GM12878 (cell line): Measurements from ENCODE around the gene TMEM97. TPM values are rescaled to one million over a fixed set of nuclear protein-coding genes. Genes with fewer than 3 reads are reported as not detected.

Experiments
- ATAC-seq: fragments of 200-7000 bp; cut with Tn5 transposase; 3 replicates; pipeline ENCODE4 v1.9.1; 2020; ENCODE audit warnings: mild to moderate bottlenecking, moderate library complexity
- BruUV-seq: library from RNA; stranded (reverse); fragments of 400-500 nt; replicated peaks from 2 replicates; lab custom pipeline; 2021; lab: Mats Ljungman, UMichigan
- CTCF ChIA-PET: fragments of 300-600 bp; sonication (Branson Sonifier 250); formaldehyde crosslinking; extraction: SDS; loops from one replicate; lab custom pipeline; 2021; ENCODE audit warnings: inconsistent platforms; lab: Yijun Ruan, JAX
- POLR2A ChIA-PET: fragments of 350-600 bp; formaldehyde crosslinking; extraction: SDS; loops from one replicate; lab custom pipeline; 2021; ENCODE audit warnings: inconsistent platforms; lab: Charles Lee
- RAD21 ChIA-PET: fragments of 300-600 bp; sonication (Branson Sonifier 250); formaldehyde crosslinking; loops from one replicate; lab custom pipeline; 2023; ENCODE audit warnings: antibody characterized with exemption; ENCODE audit not compliant: unreplicated experiment; lab: Charles Lee
- SMC1A ChIA-PET: fragments of 300-600 bp; sonication (Branson Sonifier 250); formaldehyde crosslinking; loops from one replicate; lab custom pipeline; 2023; ENCODE audit not compliant: unreplicated experiment, uncharacterized antibody; lab: Charles Lee
- DNase-seq: peaks from one replicate; pipeline ENCODE4 v3.0.0-alpha.2; 2011; ENCODE audit warnings: low read depth, low spot score
- FAIRE-seq: peaks from 3 replicates; lab custom pipeline; 2011; peaks lifted over from hg19 to GRCh38; lab: Jason Lieb, UNC
- H2AFZ ChIP-seq: 2 replicates; pipeline ENCODE4 v1.6.0; 2011; ENCODE audit warnings: low read depth, low read length, control low read depth; ENCODE audit not compliant: control insufficient read depth
- H3K27ac ChIP-seq: 2 replicates; pipeline ENCODE4 v1.5.1; 2011; ENCODE audit warnings: control low read depth; ENCODE audit not compliant: control insufficient read depth, insufficient read depth
- H3K27me3 ChIP-seq, 2 experiments: replicated peaks in 1 of 2; 2 replicates each; pipeline versions ENCODE4 v1.6.0 to v1.6.1; 2011; ENCODE audit warnings: low read length in 1 of 2; ENCODE audit not compliant: control insufficient read depth in 2 of 2, insufficient read depth in 2 of 2
- H3K36me3 ChIP-seq, 2 experiments: 2 replicates each; pipeline ENCODE4 v1.5.1; 2011; ENCODE audit warnings: low read length in 1 of 2; ENCODE audit not compliant: control insufficient read depth in 2 of 2, insufficient read depth in 2 of 2
- H3K4me1 ChIP-seq: 2 replicates; pipeline ENCODE4 v1.6.1; 2011; ENCODE audit warnings: mild to moderate bottlenecking, low read length, moderate library complexity, mixed read lengths; ENCODE audit not compliant: control insufficient read depth, insufficient read depth
- H3K4me2 ChIP-seq: 2 replicates; pipeline ENCODE4 v1.6.0; 2011; ENCODE audit warnings: control low read depth; ENCODE audit not compliant: control insufficient read depth, insufficient read depth
- H3K4me3 ChIP-seq: fragments of 200-600 bp; sonication (generic); 2 replicates; pipeline ENCODE4 v1.5.1; 2016
- H3K79me2 ChIP-seq: 2 replicates; pipeline ENCODE4 v1.6.0; 2011; ENCODE audit warnings: low read length; ENCODE audit not compliant: control insufficient read depth, insufficient read depth
- H3K9ac ChIP-seq: 2 replicates; pipeline ENCODE4 v1.8.0; 2011; ENCODE audit warnings: low read length, control low read depth, mixed read lengths; ENCODE audit not compliant: control insufficient read depth, insufficient read depth
- H3K9me3 ChIP-seq: replicated peaks from 3 replicates; pipeline ENCODE4 v1.5.1; 2011; ENCODE audit warnings: mild to moderate bottlenecking, low read length; ENCODE audit not compliant: control insufficient read depth, insufficient read depth
- H4K20me1 ChIP-seq: 2 replicates; pipeline ENCODE4 v1.6.0; 2011; ENCODE audit not compliant: control insufficient read depth, insufficient read depth
- CREB1 ChIP-seq: IDR thresholded peaks from 2 replicates; pipeline ENCODE4 v1.6.1; 2012; ENCODE audit warnings: low read depth, mild to moderate bottlenecking, inconsistent platforms
- EGR1 ChIP-seq, 2 experiments: IDR thresholded peaks; 1 replicate in 1 of 2; 2 replicates in 1 of 2; pipeline ENCODE4 v1.6.1; 2011 to 2012; ENCODE audit warnings: low read depth in 2 of 2, low read length in 2 of 2, borderline replicate concordance in 1 of 2, mild to moderate bottlenecking in 1 of 2, moderate library complexity in 1 of 2
- ESRRA ChIP-seq: IDR thresholded peaks from 2 replicates; pipeline ENCODE4 v1.6.1; 2012; ENCODE audit warnings: mild to moderate bottlenecking, low read length, improper control_type of control experiment
- IKZF1 ChIP-seq: fragments of 450-650 bp; conservative IDR thresholded peaks from 2 replicates; pipeline ENCODE4 v1.6.1; 2017; ENCODE audit warnings: antibody characterized with exemption, mild to moderate bottlenecking
- MEF2A ChIP-seq: IDR thresholded peaks from 2 replicates; pipeline ENCODE4 v1.6.1; 2011; ENCODE audit warnings: low read depth, mild to moderate bottlenecking, low read length, moderate library complexity; ENCODE audit not compliant: insufficient read depth
- MXI1 ChIP-seq: fragments of 150-350 bp; IDR thresholded peaks from 2 replicates; pipeline ENCODE4 v1.6.1; 2011; ENCODE audit warnings: low read depth, mild to moderate bottlenecking, inconsistent platforms, low read length, improper control_type of control experiment
- NBN ChIP-seq: fragments of 450-650 bp; IDR thresholded peaks from 2 replicates; pipeline ENCODE4 v1.6.1; 2016
- NFYA ChIP-seq: IDR thresholded peaks from 2 replicates; pipeline ENCODE4 v1.6.1; 2011; ENCODE audit warnings: low read depth, mild to moderate bottlenecking, low read length, improper control_type of control experiment, borderline replicate concordance
- NRF1 ChIP-seq: conservative IDR thresholded peaks from 2 replicates; pipeline ENCODE4 v1.6.1; 2011; ENCODE audit warnings: mild to moderate bottlenecking, low read depth, low read length, improper control_type of control experiment
- POU2F2 ChIP-seq: IDR thresholded peaks from 3 replicates; pipeline ENCODE4 v1.6.1; 2011; ENCODE audit warnings: low read depth, mild to moderate bottlenecking, low read length, borderline replicate concordance
- RCOR1 ChIP-seq: conservative IDR thresholded peaks from 2 replicates; pipeline ENCODE4 v1.6.1; 2012; ENCODE audit warnings: low read depth, low read length, improper control_type of control experiment
- TCF3 ChIP-seq: IDR thresholded peaks from 2 replicates; pipeline ENCODE4 v1.6.1; 2012; ENCODE audit warnings: low read depth, mild to moderate bottlenecking, low read length, borderline replicate concordance; ENCODE audit not compliant: insufficient read depth
- WRNIP1 ChIP-seq: IDR thresholded peaks from 2 replicates; pipeline ENCODE4 v1.6.1; 2011; ENCODE audit warnings: low read depth, low read length, improper control_type of control experiment, borderline replicate concordance
- ZNF207 ChIP-seq: fragments of 450-650 bp; IDR thresholded peaks from 2 replicates; pipeline ENCODE4 v1.6.1; 2014; ENCODE audit warnings: antibody characterized with exemption, mild to moderate bottlenecking, borderline replicate concordance
- ZNF24 ChIP-seq: fragments of 450-650 bp; IDR thresholded peaks from 2 replicates; pipeline ENCODE4 v1.6.1; 2017; ENCODE audit warnings: antibody characterized with exemption, mild to moderate bottlenecking
- ZNF274 ChIP-seq: IDR thresholded peaks from one replicate; pipeline ENCODE4 v1.8.0; 2011; ENCODE audit not compliant: insufficient read length, insufficient read depth
- WGBS: methylation state at CpG from one replicate; pipeline ENCODE4 v1.1.6; 2016; ENCODE audit warnings: low lambda C conversion rate; ENCODE audit not compliant: insufficient replicate concordance, insufficient coverage; ENCODE audit errors: missing lambda C conversion rate; 5-methylcytosine and 5-hydroxymethylcytosine counted together
- in situ Hi-C: fragments of 300-500 bp; cut with MboI; formaldehyde crosslinking; loops from 9 replicates; pipeline ENCODE4 v1.14.3; 2018; ENCODE audit warnings: mixed read lengths
- intact Hi-C: fragments of 100-400 bp; cut with micrococcal nuclease; formaldehyde crosslinking; loops from one replicate; pipeline ENCODE4 v1.14.2; 2022; ENCODE audit not compliant: unreplicated experiment
- polyA plus RNA-seq, 11 experiments: library from polyadenylated mRNA; depleted of rRNA in 4 of 11; unstranded in 6 of 11; stranded (reverse) in 5 of 11; fragments of >200 nt; fragmentation: Nextera tagmentation in 4 of 11; fragmentation: Illumina TruSeq in 1 of 11; extraction: Ambion mirVana in 4 of 11; extraction: Trizol in 1 of 11; gene quantifications; 1 replicate in 1 of 11; 2 replicates in 10 of 11; pipeline versions ENCODE4 v1.2.1 to v1.2.3, GENCODE V29; 2011 to 2016; ENCODE audit warnings: inconsistent platforms in 2 of 11, missing spikeins in 2 of 11, low read depth in 1 of 11
- total RNA-seq, 4 experiments: library from RNA; depleted of rRNA in 3 of 4; stranded (reverse); fragments of >200 nt in 3 of 4; fragmentation: Illumina TruSeq in 1 of 4; extraction: Trizol in 1 of 4; gene quantifications; 2 replicates each; pipeline versions ENCODE4 v1.2.1 to v1.2.3, GENCODE V29; 2013 to 2021
- TF ChIP-seq, protein P1 (sequence below): IDR thresholded peaks from 2 replicates; pipeline ENCODE4 v1.6.1; 2012; ENCODE audit warnings: mild to moderate bottlenecking, low read depth, low read length
- TF ChIP-seq, protein P2 (sequence below): IDR thresholded peaks from 2 replicates; pipeline ENCODE4 v1.6.1; 2012; ENCODE audit warnings: low read depth, low read length, improper control_type of control experiment
- TF ChIP-seq, protein P3 (sequence below): fragments of 150-350 bp; IDR thresholded peaks from 2 replicates; pipeline ENCODE4 v1.6.1; 2014; ENCODE audit warnings: mild to moderate bottlenecking, low read depth, low read length

TMEM97 gene
- total and polyA plus RNA-seq, 10 of the 15 experiments (the other 5 are each of a cell fraction or from before 2014, with no cell fraction given), result 58.0 to 134 (median 86.0) TPM

DNA sequence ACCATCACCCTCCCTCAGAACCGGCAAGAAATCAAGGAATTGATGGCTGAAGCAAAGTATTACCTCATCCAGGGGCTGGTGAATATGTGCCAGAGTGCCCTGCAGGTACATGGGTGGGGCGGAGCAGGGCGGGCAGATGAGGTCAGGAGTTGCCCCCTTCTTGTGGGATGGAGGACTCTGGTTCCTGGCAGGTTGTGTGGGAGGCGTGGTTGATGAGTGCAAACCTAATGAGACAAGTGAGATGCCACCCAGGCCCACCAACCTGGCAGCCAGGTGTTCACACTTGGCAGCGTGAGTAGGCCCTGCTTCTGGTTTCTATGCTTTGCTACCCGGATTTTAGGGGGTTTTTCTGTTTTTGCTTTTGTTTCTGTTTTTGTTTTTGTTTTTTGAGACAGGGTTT lies 21.4 kb downstream of the TMEM97 start (continued):
- TF ChIP-seq, protein P1, sequence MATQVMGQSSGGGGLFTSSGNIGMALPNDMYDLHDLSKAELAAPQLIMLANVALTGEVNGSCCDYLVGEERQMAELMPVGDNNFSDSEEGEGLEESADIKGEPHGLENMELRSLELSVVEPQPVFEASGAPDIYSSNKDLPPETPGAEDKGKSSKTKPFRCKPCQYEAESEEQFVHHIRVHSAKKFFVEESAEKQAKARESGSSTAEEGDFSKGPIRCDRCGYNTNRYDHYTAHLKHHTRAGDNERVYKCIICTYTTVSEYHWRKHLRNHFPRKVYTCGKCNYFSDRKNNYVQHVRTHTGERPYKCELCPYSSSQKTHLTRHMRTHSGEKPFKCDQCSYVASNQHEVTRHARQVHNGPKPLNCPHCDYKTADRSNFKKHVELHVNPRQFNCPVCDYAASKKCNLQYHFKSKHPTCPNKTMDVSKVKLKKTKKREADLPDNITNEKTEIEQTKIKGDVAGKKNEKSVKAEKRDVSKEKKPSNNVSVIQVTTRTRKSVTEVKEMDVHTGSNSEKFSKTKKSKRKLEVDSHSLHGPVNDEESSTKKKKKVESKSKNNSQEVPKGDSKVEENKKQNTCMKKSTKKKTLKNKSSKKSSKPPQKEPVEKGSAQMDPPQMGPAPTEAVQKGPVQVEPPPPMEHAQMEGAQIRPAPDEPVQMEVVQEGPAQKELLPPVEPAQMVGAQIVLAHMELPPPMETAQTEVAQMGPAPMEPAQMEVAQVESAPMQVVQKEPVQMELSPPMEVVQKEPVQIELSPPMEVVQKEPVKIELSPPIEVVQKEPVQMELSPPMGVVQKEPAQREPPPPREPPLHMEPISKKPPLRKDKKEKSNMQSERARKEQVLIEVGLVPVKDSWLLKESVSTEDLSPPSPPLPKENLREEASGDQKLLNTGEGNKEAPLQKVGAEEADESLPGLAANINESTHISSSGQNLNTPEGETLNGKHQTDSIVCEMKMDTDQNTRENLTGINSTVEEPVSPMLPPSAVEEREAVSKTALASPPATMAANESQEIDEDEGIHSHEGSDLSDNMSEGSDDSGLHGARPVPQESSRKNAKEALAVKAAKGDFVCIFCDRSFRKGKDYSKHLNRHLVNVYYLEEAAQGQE, result no peak
- TF ChIP-seq MXI1, result no peak
- no peak for TF ChIP-seq ESRRA
- TF ChIP-seq, protein P2, sequence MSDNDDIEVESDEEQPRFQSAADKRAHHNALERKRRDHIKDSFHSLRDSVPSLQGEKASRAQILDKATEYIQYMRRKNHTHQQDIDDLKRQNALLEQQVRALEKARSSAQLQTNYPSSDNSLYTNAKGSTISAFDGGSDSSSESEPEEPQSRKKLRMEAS, result no peak
- TF ChIP-seq MEF2A, result no peak
- TF ChIP-seq TCF3, result no peak
- no peak for TF ChIP-seq EGR1 (IDR thresholded peaks at IDR 0.05; ENCODE audit: borderline replicate concordance in 1 of 2, low read depth in 2 of 2, low read length in 2 of 2)

DNA sequence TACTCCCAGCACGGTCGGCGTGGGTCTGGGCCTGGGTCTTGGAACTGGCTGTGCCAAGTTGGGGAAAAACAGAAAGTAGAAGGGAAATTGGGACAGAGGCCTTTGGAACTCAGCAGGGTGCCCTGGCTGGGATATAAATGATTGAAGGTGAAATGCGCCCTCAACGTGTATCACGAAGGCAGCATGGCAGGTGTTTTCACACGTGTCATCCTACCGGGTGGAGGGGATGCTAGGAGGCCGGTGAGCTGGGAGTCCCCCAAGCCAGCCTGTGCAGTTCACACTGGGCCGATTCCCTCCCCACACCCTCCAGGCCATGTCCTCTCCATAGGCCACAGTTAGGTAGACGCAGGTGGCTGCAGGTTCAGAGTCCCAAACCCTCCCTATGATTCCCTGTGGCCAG lies 22.5 kb downstream of the TMEM97 start:
- BruUV-seq, result no TSS peak
- 86% methylated on average over 11 of the region's 11 CpGs for WGBS
- intact Hi-C loops (no loop called here), in situ Hi-C loops (loop anchor here (5.0 kb wide), 1 partner anchor 49 kb away; no protein-coding TSS in a partner anchor)
- no peaks in the 10 kb centered on the region for H3K27me3 ChIP-seq
- DNase-seq, result no peak
- no peak for FAIRE-seq
- H2AFZ ChIP-seq, result no peak overlapping the region
- peaks cover 4% of the 10 kb centered on the region; the same call in 1 of the 2 replicates for H3K79me2 ChIP-seq
- no peaks in the 10 kb centered on the region for H3K9me3 ChIP-seq
- no peak for ATAC-seq
- no peak overlapping the region for H3K27ac ChIP-seq
- H3K4me3 ChIP-seq, result no peak overlapping the region
- SMC1A ChIA-PET, result no interaction called here
- POLR2A ChIA-PET, result no interaction called here
- H3K4me2 ChIP-seq, result no peak overlapping the region
- RAD21 ChIA-PET, result no interaction called here
- no peak overlapping the region for H3K9ac ChIP-seq
- H3K36me3 ChIP-seq, result peaks cover 13 to 20% of the 10 kb centered on the region in 2 experiments; a peak in 3 of 4 replicates
- H4K20me1 ChIP-seq, result no peaks in the 10 kb centered on the region
- CTCF ChIA-PET, result interaction anchor here (1.4 kb wide), 1 partner anchor 75 kb away, joined by 3 read pairs; no protein-coding TSS in a partner anchor
- peaks cover 2% of the 10 kb centered on the region; the same call in 1 of the 2 replicates for H3K4me1 ChIP-seq
- TF ChIP-seq, protein P3, sequence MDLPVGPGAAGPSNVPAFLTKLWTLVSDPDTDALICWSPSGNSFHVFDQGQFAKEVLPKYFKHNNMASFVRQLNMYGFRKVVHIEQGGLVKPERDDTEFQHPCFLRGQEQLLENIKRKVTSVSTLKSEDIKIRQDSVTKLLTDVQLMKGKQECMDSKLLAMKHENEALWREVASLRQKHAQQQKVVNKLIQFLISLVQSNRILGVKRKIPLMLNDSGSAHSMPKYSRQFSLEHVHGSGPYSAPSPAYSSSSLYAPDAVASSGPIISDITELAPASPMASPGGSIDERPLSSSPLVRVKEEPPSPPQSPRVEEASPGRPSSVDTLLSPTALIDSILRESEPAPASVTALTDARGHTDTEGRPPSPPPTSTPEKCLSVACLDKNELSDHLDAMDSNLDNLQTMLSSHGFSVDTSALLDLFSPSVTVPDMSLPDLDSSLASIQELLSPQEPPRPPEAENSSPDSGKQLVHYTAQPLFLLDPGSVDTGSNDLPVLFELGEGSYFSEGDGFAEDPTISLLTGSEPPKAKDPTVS, result no peak
- TF ChIP-seq ZNF274, result no peak
- no peak for TF ChIP-seq NFYA
- TF ChIP-seq POU2F2, result no peak
- no peak for TF ChIP-seq IKZF1
- TF ChIP-seq NBN, result no peak
- no peak for TF ChIP-seq WRNIP1
- TF ChIP-seq NRF1, result no peak
- TF ChIP-seq RCOR1, result no peak
- TF ChIP-seq ZNF207, result no peak
- no peak for TF ChIP-seq CREB1
- TF ChIP-seq ZNF24, result no peak
